Activated CD8-positive, alpha-beta T cell treated with anti-CD3 and anti-CD28 coated beads for 36 hours (primary cell): ENCODE data around the gene SIK3. TPM values are rescaled to one million over a fixed set of nuclear protein-coding genes. Genes with fewer than 3 reads are reported as not detected.

Experiments used
- ATAC-seq: fragments of 200-7000 bp; cut with Tn5 transposase; one replicate; pipeline ENCODE4 v1.10.0; 2021; ENCODE audit warnings: mild to moderate bottlenecking, moderate library complexity
- CTCF ChIA-PET: fragments of 350-600 bp; sonication (Branson Sonifier 250); formaldehyde crosslinking; loops from one replicate; lab custom pipeline; 2021; ENCODE audit warnings: antibody characterized with exemption; lab: Charles Lee
- POLR2A ChIA-PET: fragments of 350-600 bp; sonication (Branson Sonifier 250); formaldehyde crosslinking; loops from one replicate; lab custom pipeline; 2021; ENCODE audit warnings: antibody characterized with exemption; lab: Charles Lee
- DNase-seq: peaks from one replicate; pipeline ENCODE4 v3.0.0-alpha.2; 2020
- H3K27ac Mint-ChIP-seq: one replicate; pipeline ENCODE4 v1.8.0; 2021; ENCODE audit warnings: mild to moderate bottlenecking, mixed read lengths
- H3K27me3 Mint-ChIP-seq: one replicate; pipeline ENCODE4 v1.8.0; 2021; ENCODE audit warnings: mixed read lengths
- H3K36me3 Mint-ChIP-seq: one replicate; pipeline ENCODE4 v1.8.0; 2021; ENCODE audit warnings: low read depth, mixed read lengths
- H3K4me1 Mint-ChIP-seq: one replicate; pipeline ENCODE4 v1.8.0; 2021; ENCODE audit warnings: low read depth, mixed read lengths
- H3K4me3 Mint-ChIP-seq: one replicate; pipeline ENCODE4 v1.8.0; 2021; ENCODE audit warnings: mild to moderate bottlenecking, moderate library complexity, mixed read lengths
- H3K9me3 Mint-ChIP-seq: one replicate; pipeline ENCODE4 v1.8.0; 2021; ENCODE audit warnings: mixed read lengths
- intact Hi-C: fragments of 100-400 bp; cut with micrococcal nuclease; formaldehyde crosslinking; loops from one replicate; pipeline ENCODE4 v1.10.0; 2022
- total RNA-seq, 2 experiments: library from RNA; stranded (reverse); gene quantifications; one replicate each; pipeline ENCODE4 v1.2.3, GENCODE V29; 2021
- TF ChIP-seq, protein P1 (sequence below): fragments of 200-600 bp; IDR thresholded peaks from one replicate; pipeline ENCODE4 v1.8.0; 2022; ENCODE audit warnings: antibody characterized with exemption, mild to moderate bottlenecking

The SIK3 gene
- total RNA-seq, 2 experiments from 2014 or later: 18.7 to 24.1 TPM

DNA sequence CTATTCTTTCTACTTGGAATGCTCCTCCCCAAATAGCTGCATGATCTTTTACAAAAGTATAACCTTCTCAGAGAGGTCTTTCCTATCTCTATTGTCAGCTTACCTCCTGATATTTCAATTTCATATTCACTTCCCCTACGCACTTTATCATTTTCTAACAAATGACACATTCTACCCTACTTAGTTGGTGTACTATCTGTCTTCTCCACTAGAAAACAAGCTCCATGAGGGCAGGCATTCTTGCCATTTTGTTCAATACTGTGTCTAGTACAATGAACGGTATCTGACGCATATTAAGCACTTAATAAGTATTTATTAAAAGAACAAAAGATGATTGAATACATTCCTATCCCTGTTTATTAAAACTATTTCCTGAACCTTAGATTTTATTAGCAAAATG, 164.3 kb downstream of the SIK3 start:
- intact Hi-C loops: loop anchor here (5.0 kb wide), 1 partner anchor 48 kb away; no protein-coding TSS in a partner anchor
- H3K36me3 Mint-ChIP-seq: peaks cover 24% of the 10 kb centered on the region
- TF ChIP-seq, protein P1, sequence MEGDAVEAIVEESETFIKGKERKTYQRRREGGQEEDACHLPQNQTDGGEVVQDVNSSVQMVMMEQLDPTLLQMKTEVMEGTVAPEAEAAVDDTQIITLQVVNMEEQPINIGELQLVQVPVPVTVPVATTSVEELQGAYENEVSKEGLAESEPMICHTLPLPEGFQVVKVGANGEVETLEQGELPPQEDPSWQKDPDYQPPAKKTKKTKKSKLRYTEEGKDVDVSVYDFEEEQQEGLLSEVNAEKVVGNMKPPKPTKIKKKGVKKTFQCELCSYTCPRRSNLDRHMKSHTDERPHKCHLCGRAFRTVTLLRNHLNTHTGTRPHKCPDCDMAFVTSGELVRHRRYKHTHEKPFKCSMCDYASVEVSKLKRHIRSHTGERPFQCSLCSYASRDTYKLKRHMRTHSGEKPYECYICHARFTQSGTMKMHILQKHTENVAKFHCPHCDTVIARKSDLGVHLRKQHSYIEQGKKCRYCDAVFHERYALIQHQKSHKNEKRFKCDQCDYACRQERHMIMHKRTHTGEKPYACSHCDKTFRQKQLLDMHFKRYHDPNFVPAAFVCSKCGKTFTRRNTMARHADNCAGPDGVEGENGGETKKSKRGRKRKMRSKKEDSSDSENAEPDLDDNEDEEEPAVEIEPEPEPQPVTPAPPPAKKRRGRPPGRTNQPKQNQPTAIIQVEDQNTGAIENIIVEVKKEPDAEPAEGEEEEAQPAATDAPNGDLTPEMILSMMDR: no peak
- no peak overlapping the region for H3K4me3 Mint-ChIP-seq
- CTCF ChIA-PET: interaction anchor here (0.9 to 1.2 kb wide), 2 partner anchors 144 to 172 kb away, joined by 3 to 4 read pairs; no protein-coding TSS in a partner anchor
- H3K9me3 Mint-ChIP-seq: peaks cover 8% of the 10 kb centered on the region
- H3K4me1 Mint-ChIP-seq: peaks cover 43% of the 10 kb centered on the region
- H3K27me3 Mint-ChIP-seq: no peaks in the 10 kb centered on the region
- POLR2A ChIA-PET: interaction anchor here (0.6 to 0.7 kb wide), 3 partner anchors 36 to 215 kb away, joined by 3 read pairs; no protein-coding TSS in a partner anchor
- ATAC-seq (no peak), DNase-seq (no peak)
- H3K27ac Mint-ChIP-seq: peak overlapping the region; percentile 23

DNA sequence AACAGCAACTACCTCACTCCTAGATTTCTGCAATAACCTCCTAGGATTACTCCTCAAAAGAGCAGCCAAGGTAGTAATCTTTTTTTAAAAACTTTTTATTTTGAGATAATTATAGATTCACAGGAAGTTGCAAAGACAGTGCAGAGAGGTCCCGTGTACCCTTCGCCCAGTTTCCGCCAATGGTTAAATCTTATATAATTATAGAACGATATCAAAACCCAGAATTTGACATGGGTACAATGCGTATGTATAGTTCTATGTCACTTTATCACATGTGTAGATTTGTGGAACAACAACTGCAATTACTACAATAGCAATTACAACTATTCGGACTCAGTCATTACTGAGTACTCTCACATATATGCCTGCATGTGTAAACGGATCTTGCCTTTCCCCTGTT, 166.0 kb downstream of the SIK3 start:
- TF ChIP-seq, protein P1: no peak
- Mint-ChIP-seq H3K27me3 (no peaks in the 10 kb centered on the region), H3K4me3 (peak overlapping the region; percentile 71), H3K27ac (peak overlapping the region; percentile 95), H3K4me1 (peaks cover 61% of the 10 kb centered on the region), H3K36me3 (peaks cover 25% of the 10 kb centered on the region), H3K9me3 (peaks cover 8% of the 10 kb centered on the region)
- POLR2A ChIA-PET: interaction anchor here (0.7 to 3.9 kb wide), 2 partner anchors 30 to 166 kb away, joined by 7 to 22 read pairs; partner anchors contain the start of gene SIK3
- intact Hi-C loops: loop anchor here (5.0 kb wide), 1 partner anchor 50 kb away; no protein-coding TSS in a partner anchor
- ATAC-seq (no peak), DNase-seq (no peak)
- CTCF ChIA-PET: interaction anchor here (1.2 kb wide), 1 partner anchor 248 kb away, joined by 4 read pairs; no protein-coding TSS in a partner anchor

DNA sequence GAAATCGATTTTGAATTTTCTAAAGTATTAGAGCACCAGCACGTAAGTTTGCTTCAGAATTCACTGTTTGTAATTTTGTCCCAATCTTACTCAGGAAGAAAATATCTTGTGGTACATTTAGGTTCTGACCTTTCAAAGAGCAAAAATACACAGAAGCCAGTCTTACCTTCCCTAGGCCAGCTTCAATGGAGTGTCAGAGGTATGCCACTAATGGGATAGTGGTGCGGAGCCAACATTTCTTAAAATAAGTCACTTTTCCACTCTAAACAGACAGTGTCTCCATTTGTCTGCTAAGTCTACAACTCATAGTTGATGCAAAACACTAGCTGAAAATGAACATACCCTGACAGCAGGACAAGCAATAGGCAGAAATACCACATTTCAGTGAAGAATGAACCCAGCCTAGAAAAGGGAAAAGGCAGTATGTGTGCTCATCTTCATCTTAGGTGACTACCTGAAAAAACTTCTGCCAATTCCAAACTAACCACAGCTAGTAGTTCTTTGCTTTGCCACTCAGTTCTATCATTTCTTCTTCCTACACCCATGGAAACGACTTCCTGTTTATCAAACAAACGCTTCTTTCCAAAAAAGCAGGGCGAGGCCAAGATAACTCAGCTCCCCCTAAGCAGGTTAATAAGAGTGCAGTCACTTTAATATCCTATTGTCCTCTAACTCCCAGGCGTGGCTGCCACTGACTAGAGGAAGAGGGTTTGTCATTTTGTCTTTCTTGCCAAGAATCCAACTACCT, 166.8 kb downstream of the SIK3 start:
- Mint-ChIP-seq H3K9me3 (peaks cover 8% of the 10 kb centered on the region), H3K27ac (peak overlapping the region; percentile 95), H3K36me3 (peaks cover 23% of the 10 kb centered on the region), H3K4me3 (peak overlapping the region; percentile 71), H3K27me3 (no peaks in the 10 kb centered on the region), H3K4me1 (peaks cover 67% of the 10 kb centered on the region)
- intact Hi-C loops: loop anchor here (5.0 kb wide), 1 partner anchor 51 kb away; no protein-coding TSS in a partner anchor
- ChIA-PET CTCF (interaction anchor here (1.2 to 3.0 kb wide), 4 partner anchors 95 to 249 kb away, joined by 3 to 11 read pairs (median 4); no protein-coding TSS in a partner anchor), POLR2A (interaction anchor here (0.7 to 3.9 kb wide), 2 partner anchors 12 to 167 kb away, joined by 3 to 22 read pairs; partner anchors contain the start of gene SIK3)
- ATAC-seq (peak; percentile 59), DNase-seq (peak; percentile 46)
- TF ChIP-seq, protein P1: no peak

DNA sequence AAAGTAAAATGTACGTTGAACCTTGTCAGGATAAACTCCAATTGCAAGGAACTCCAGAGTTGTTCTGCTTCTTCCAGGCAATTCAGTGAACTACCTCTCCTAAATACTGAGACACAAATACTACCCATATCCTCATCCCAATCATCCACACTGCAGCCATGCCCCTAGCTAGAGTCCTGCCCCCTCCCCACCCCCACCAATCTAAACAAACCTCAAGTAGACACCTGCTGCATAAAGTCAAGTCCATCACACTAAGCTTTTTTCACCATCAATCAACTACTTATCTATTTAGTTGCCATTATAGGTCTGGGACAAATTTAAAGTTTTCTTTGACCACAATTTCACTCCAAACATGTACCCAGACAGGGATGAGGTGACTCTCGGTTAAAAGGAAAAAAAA, 167.6 kb downstream of the SIK3 start:
- peak; percentile 30 for DNase-seq
- intact Hi-C loops: loop anchor here (5.0 kb wide), 1 partner anchor 52 kb away; no protein-coding TSS in a partner anchor

More for the DNA sequence above, 167.6 kb downstream of the SIK3 start:
- Mint-ChIP-seq H3K4me1 (peaks cover 74% of the 10 kb centered on the region), H3K9me3 (peaks cover 8% of the 10 kb centered on the region), H3K36me3 (peaks cover 26% of the 10 kb centered on the region), H3K27ac (peak overlapping the region; percentile 95), H3K27me3 (no peaks in the 10 kb centered on the region), H3K4me3 (peak overlapping the region; percentile 71)
- no peak for ATAC-seq
- ChIA-PET CTCF (interaction anchor here (1.0 to 3.0 kb wide), 4 partner anchors 96 to 296 kb away, joined by 3 to 11 read pairs (median 4); no protein-coding TSS in a partner anchor), POLR2A (interaction anchor here (3.9 kb wide), 1 partner anchor 168 kb away, joined by 22 read pairs; the partner anchor contains the start of gene SIK3)
- TF ChIP-seq, protein P1: no peak
